Measurements from ENCODE around the gene MAP4K1.

DNA sequence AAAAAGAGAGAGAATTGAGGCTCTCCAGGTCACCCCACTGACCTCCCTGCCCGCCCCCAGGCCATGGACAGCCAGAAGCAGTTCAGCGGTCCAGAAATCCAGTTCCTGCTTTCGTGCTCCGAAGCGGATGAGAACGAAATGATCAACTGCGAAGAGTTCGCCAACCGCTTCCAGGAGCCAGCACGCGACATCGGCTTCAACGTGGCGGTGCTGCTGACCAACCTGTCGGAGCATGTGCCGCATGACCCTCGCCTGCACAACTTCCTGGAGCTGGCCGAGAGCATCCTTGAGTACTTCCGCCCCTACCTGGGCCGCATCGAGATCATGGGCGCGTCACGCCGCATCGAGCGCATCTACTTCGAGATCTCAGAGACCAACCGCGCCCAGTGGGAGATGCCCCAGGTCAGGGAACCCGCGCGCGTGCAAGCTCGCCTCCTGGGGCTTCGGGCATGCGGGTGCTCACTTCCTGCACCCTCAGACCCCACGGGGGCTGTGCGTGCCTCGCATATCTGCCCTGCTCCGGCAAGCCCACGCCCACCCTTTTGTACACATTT lies 56.6 kb downstream of the MAP4K1 start:
- TF ChIP-seq, protein P1, sequence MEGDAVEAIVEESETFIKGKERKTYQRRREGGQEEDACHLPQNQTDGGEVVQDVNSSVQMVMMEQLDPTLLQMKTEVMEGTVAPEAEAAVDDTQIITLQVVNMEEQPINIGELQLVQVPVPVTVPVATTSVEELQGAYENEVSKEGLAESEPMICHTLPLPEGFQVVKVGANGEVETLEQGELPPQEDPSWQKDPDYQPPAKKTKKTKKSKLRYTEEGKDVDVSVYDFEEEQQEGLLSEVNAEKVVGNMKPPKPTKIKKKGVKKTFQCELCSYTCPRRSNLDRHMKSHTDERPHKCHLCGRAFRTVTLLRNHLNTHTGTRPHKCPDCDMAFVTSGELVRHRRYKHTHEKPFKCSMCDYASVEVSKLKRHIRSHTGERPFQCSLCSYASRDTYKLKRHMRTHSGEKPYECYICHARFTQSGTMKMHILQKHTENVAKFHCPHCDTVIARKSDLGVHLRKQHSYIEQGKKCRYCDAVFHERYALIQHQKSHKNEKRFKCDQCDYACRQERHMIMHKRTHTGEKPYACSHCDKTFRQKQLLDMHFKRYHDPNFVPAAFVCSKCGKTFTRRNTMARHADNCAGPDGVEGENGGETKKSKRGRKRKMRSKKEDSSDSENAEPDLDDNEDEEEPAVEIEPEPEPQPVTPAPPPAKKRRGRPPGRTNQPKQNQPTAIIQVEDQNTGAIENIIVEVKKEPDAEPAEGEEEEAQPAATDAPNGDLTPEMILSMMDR (IDR thresholded peaks at IDR 0.05), result no peak
- TF ChIP-seq POLR2AphosphoS5 (IDR thresholded peaks at IDR 0.05; ENCODE audit: low read depth, low read length) (no peak), SIN3A (IDR thresholded peaks at IDR 0.05; ENCODE audit: borderline replicate concordance, insufficient read depth, low read depth, low read length) (no peak), TCF7L2 (IDR thresholded peaks at IDR 0.05; ENCODE audit: low read depth, low read length) (no peak)
- TF ChIP-seq, protein P2, sequence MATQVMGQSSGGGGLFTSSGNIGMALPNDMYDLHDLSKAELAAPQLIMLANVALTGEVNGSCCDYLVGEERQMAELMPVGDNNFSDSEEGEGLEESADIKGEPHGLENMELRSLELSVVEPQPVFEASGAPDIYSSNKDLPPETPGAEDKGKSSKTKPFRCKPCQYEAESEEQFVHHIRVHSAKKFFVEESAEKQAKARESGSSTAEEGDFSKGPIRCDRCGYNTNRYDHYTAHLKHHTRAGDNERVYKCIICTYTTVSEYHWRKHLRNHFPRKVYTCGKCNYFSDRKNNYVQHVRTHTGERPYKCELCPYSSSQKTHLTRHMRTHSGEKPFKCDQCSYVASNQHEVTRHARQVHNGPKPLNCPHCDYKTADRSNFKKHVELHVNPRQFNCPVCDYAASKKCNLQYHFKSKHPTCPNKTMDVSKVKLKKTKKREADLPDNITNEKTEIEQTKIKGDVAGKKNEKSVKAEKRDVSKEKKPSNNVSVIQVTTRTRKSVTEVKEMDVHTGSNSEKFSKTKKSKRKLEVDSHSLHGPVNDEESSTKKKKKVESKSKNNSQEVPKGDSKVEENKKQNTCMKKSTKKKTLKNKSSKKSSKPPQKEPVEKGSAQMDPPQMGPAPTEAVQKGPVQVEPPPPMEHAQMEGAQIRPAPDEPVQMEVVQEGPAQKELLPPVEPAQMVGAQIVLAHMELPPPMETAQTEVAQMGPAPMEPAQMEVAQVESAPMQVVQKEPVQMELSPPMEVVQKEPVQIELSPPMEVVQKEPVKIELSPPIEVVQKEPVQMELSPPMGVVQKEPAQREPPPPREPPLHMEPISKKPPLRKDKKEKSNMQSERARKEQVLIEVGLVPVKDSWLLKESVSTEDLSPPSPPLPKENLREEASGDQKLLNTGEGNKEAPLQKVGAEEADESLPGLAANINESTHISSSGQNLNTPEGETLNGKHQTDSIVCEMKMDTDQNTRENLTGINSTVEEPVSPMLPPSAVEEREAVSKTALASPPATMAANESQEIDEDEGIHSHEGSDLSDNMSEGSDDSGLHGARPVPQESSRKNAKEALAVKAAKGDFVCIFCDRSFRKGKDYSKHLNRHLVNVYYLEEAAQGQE (IDR thresholded peaks at IDR 0.05; ENCODE audit: insufficient read depth in 1 of 2, low read depth in 2 of 2, low read length in 1 of 2), result no peak
